HG02759 (cell line): ENCODE data around the gene TUBGCP4.
A peak's percentile ranks its signal among the peaks of the same experiment; 100 is the strongest.

Source experiments
- ATAC-seq: cut with Tn5 transposase; IDR thresholded peaks from one replicate; pipeline ENCODE4 v1.9.1; 2021; ENCODE audit warnings: mild to moderate bottlenecking, moderate library complexity; ENCODE audit not compliant: unreplicated experiment

The TUBGCP4 gene

DNA sequence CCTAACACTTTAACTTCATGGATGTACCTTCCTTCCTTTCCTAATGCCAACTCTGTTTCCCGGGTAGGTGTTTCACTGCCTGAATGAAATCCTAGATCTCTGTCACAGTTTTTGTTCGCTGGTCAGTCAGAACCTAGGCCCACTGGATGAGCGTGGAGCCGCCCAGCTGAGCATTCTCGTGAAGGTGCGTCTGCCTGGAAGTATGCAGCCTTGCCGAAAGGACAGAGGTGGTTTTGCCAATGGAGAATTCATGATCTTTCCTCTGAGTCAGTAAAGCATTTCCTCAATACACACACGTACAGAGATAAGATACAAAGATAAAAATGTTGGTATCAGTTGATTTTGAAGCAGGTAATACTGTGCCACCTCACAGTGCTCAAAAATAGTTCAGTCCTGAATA, 32.7 kb downstream of the TUBGCP4 start:
- ATAC-seq = no peak

DNA sequence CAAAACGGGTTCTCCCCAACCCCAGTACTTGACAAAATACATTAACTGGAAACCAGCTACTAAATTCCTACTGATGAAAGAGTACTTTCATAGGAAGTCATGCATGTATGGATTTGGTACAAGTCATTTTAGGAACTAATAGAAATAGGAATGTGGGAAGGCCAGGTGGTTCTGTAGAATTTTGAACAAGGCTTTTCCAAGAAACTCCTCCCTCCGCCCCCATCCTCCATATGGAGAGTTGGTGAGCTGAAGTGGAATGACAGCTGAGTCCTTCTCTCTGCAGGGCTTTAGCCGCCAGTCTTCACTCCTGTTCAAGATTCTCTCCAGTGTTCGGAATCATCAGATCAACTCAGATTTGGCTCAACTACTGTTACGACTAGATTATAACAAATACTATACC, 33.2 kb downstream of the TUBGCP4 start:
- no peak for ATAC-seq

DNA sequence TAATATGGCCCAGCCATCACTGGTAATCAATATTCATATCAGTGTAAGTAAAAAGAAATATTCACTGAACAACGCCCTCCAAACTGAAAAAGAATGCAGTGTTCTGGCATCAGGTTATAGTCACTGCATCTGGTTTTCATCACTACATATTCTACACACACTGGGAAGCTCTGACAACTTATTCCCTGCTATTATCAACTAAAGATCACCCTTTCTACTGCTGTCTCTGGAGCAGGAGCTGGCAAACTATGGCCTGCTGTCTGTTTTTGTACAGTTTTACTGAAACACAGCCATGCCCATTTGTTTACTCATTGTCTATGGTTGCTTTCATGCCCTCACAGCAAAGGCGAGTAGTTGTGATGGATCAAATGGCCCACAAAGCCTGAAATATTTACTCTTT, 35.3 kb downstream of the TUBGCP4 start:
- ATAC-seq = no peak

DNA sequence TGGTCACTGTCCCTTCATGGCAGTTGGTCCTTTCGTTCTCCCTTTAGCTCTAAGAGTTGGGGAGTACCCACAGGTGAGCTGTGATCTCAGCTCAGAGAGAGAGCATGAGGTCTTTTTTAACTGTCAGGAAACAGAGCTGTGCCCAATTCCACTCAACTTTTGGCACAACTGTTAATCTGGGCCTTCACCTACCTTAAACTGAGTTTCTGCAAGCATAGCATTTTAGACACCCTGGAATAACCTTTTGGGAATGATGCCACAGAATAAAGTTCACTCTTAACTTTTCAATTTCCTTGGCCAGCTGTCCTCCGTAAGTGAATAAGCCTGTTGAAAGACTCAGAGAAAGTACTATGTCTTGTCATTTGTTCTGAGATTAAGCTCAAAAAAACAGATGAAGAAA, 35.9 kb downstream of the TUBGCP4 start:
- ATAC-seq = no peak

DNA sequence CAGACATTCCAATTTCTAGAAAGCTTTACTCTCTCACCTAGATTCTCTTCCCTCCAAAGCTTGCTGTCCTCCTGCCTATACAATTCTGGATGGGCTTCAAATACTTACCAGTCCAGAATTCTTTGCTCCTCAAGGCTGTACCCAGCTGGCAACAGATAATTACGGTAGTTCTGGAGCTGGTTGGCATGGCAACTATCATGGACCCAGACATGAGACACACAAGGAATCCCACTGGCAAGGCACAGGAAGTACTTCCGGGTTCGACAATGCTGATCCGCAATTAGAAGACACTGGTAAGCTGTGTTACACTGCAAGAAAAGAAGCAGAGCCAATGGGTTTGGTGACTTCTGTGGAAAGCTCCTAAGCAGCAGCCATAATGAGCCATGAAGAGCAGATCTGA, 37.9 kb downstream of the TUBGCP4 start:
- no peak for ATAC-seq

DNA sequence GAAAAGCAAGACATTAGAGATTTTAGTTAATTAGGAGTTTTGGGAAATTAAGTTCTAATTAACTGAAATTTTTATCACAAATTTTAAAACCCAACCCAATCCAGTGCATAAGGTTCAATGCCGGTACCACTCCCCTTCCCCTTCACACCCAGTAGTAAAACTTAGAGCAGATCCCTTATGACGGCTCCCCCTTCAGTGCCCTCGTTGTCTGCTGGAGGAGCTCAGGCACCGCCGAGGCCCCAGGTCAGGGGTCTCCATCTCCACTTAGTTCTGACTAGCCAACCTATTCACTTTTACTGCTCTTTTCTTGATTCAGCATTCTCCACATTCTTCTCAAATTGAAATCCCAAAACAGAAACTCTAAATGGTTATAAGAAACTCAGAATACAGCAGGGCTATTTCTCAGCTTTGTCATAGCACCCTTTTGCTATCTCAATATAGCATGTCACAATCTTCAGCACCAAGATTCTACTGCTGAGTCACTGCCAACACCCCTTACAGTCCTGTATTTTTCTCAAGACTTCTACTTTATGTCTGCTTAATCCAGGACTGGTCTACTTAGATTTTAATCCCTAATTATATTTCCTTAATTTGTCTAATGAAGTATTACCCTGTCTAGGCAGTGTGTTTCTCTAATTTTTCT, 39.8 kb downstream of the TUBGCP4 start:
- ATAC-seq = no peak

DNA sequence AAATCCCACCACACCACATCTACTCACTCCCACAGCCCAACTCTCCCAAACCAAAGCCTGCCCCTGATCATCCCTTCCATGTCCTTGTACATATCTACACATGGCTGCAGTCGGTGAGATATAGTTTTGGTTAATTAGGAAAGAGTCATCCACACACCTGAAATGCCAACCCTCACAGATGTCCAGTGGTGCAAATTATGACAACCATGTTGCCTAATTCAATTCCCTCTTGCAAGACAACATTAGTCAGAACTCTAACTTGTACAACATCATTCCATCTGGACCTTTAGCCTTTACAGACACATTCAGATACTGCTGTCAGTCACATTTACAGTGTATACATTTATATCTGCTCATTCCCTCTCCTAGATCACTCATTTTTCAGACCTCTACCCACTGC, 41.2 kb downstream of the TUBGCP4 start:
- no peak for ATAC-seq

DNA sequence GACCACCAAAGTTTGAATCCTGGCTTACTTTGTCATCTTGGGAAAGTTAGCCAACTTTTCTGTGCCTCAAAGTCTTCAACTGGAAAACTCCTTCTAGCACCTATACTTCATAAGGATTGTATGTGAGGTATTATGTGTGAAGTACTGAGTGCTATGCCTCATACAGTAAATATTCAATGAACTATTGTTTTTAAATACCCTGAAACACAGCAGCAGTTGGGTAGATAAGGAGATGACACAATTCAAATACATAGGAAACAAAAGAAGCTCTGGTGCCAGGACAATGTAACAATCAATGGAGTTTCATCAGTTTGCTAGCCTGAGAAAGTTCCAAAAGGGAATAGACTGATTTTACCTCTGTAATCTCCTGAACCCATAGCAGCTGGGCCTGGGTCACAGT, 43.3 kb downstream of the TUBGCP4 start:
- no peak for ATAC-seq

DNA sequence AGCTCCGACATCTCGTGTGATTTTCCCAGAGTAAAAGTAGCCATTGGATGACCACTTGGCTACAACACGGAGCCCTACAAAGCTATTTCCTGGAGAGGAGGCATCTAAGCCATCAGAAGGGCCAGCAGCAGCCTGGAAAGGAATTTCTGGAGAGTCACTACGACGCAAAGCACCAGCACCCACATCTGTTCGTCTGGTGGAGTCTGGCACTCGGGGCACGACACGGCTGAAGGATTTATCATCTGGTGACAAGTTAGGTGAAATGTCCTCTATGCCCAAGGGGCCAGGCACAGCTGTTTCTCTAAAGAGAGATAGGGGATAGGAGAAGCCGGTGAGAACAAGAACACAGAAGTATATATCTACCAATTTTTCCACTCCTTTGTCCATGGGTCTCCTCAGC, 49.5 kb downstream of the TUBGCP4 start:
- no peak for ATAC-seq

DNA sequence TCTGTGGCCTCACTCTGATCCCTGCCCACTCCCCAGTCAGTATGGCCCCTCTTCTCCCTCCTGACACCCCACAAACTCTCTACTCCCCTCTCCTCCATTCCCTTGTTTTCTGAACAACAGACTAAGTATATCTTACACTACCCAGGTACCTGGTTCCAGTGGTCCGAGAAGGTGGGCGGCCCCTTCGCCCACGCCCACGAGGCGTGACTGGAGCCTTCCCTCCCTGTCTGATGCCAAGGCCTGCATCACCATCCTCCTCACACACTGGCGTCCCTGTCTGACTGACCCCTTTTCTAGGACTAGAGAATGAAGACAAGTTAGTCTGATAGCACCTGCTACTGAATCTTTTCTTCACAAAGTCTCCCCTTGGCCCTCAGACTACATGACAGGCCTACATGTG, 50.0 kb downstream of the TUBGCP4 start:
- no peak for ATAC-seq

DNA sequence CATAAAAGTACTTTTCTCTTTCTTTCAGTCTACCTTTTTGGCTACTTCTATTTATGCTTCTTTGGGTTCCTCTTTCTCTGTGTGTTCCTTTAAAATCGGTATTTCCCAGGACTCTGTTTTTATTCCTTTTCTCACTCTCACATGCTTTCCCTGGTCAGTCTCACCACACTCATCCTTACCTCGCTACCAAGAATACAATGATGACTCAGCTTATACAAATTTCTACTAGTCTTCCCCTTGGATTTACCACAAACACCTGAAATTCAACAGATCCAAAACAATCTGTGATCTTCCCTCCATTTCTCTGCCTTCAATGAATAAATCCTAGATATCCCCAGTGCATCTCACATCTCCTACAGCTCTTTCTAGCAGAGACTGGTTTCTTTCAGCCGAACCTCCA, 52.9 kb downstream of the TUBGCP4 start:
- ATAC-seq = no peak

DNA sequence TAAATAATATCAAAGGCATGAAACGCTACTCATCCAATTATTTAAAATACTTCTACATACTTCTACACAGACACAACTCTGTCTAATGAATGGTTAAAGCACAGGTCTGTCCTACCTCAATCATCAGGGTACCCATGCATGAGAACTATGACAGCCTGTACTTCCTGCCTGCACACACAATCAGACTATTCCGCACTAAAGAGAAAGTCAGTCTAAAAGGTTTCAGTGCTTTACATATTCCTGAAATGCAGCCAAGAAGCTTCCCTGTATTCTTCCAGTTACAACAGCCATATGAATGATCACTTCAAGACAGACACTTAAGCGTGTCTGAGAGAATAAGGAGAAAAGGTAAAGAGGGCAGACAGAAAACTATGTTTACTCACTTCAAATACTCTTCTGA, 58.8 kb downstream of the TUBGCP4 start:
- no peak for ATAC-seq

DNA sequence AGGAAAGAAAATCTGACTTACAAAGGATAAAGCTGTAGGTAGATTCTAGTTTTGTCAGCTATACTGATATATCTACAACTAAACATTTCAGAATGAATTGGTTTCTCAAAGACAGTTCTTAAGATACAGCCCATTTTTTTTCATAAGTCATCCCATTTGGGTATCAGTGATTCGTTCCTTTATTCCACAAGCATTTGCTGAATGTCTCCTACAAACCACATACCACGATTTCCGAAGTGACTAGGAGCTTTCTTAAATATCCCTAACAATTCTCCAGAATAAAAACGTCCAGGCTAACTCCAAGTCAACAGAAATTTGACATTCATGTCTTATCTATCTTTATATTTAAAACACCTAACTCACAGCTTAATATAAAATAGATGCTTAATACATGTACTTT, 62.3 kb downstream of the TUBGCP4 start:
- ATAC-seq = no peak

DNA sequence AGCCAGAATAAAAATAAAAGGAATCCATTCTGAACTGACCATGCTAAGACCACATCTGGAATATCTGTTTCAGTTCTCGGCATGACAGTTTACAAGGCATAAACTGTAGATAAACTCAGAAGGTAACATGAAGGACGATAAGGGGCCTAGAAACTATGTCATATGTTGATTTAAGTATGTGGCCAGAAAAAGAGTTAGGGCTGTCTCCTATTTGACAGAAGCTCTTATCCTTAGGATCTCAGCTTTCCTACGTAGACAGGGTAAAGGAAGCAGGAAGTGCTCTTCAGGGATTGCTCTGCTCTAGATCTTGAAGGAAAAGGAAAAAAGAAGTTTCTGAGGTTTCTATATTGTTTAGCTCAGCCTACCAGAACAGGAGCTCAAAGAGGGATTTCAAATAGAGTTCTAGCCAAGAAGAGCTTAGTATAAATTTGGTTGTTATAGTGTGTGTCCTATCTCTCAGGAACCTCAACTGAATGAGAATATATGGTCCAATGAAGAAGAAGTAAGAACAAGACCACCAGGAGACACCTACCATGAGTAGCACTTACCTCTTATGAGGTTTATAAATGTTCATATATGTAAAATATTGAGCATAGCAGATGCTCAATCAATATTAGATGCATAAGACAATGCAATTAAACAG, 62.9 kb downstream of the TUBGCP4 start:
- no peak for ATAC-seq

DNA sequence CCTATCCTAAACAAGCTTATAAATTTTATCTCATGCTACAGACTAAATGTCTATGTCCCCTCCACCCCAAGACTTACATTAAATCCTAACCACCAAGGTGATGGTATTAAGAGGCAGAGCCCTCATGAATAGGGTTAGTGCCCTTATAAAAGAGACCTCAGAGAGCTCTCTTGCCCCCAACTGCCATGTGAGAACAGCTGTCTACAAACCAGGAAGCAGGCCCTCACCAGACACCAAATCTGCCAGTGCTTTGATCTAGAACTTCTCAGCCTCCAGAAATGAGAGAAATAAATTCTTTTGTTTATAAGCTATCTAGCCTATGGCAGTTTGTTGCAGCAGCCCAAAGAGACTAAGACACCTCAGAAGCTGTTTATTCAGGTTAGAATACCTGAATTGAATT, 63.5 kb downstream of the TUBGCP4 start:
- no peak for ATAC-seq

DNA sequence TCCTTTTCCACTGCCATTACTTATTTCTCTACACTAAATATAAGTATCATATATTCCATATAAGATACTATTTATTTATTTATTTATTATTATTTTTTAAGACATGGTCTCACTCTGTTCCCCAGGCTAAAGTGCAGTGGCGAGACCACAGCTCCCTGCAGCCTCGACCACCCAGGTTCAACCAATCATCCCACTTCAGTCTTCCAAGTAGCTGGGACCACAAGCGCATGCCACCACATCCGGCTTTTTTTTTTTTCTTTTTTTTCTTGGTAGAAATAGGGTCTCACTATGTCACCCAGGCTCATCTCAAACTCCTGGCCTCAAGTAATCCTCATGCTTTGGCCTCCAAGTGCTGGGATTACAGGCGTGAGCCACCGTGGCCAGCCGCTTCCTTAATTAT, 65.5 kb downstream of the TUBGCP4 start:
- no peak for ATAC-seq

DNA sequence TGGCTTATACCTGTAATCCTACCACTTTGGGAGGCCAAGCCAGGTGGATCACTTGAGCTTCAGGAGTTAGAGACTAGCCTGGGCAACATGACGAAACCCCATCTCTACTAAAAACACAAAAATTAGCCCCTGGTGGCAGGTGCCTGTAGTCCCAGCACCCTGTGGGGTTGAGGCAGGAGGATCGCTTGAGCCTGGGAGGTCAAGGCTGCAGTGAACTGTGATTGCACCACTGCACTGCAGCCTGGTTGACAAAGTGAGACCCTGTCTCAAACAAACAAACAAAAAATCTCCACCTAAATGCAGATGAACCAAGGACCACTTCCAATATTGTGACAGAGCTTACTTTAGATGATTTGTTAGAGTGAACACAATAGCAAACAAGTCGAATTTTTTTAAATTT, 68.4 kb downstream of the TUBGCP4 start:
- no peak for ATAC-seq

DNA sequence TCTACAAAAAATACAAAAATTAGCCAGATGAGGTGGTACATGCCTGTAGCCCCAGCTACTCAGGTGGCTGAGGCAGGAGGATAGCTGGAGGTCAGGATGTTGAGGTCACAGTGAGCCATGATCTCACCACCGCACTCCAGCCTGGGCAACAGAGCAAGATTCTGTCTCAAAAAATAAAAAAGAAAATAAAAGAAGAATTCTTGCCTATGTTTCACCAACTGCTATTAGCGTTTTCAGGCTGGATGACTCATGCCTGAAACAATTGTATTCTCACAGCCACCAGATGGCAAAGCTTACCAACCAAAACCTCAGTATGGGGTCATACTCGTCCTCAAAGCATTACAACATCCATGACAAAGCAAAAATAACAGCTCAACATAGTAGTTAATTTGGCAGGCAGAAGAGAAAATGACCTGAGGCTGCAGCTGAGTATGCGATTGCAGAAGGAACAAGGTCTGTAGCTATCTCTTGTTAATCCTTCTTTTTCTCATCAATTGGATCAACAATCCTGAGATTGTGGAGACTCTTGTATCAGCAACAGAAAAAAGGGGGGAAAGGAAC, 69.9 kb downstream of the TUBGCP4 start:
- ATAC-seq = peak; percentile 52

DNA sequence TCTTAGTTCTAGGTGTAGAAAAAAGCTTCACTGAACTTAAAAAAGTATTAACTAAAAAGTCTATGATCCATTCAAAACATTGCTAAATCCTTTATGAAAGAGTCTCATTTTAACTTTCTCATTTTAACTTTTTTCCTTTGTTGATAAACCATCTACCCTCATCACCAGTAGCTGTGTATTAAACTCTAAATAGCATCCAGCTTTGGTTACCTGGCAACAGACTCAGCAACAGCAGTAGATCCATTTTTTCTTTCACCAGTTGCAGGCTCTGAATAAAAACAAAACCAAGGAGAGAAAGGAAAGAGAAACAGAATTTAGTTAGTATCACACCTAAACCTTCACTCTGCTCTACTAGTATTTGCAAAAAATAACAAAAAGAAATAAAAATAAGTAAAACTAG, 70.4 kb downstream of the TUBGCP4 start:
- ATAC-seq = no peak

DNA sequence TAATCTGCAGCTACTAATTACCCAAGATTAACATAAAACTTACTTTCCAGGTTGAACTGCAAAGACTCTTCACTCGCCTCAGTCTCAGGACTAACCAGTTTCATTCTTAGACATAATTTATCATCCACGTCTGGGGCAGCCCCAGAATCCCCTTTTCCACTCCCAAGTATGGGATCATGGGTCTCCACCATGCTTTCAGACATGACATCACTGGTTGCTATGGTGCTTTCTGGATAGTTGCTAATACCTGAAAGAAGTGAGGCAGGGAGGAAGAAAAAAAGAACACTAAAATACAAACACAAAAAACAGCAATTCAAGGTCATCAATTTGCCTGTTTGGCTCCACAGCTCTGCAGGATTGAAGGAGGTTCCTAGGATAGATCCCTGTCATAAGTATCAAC, 75.4 kb downstream of the TUBGCP4 start:
- no peak for ATAC-seq

DNA sequence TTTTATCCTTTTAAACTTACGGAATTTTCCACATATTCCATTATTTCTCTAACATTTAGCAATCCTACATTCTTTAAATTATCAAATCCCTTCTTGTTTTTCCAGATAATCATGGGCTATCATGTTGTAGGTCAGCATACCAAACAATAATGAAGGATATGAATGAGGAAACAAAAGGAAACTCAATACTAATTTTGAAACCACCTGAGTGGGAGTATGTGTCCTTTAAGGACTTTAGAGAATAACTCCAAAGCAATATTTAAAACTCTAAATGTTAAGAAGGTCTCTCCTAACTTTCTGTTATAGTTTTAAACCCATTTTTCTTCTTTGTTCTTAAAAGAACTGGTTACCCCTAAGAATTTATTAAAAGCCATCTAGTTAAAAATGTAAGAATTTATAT, 79.1 kb downstream of the TUBGCP4 start:
- ATAC-seq = no peak
